HG03039 (cell line): ENCODE results near the gene ZC2HC1C.
"Not testable (repeated sequence)": the region's sequence is repeated elsewhere in the genome, so short reads cannot be mapped to it uniquely, and the experiment has no call there.

Source experiments
- ATAC-seq: cut with Tn5 transposase; IDR thresholded peaks from one replicate; pipeline ENCODE4 v1.9.1; 2021; ENCODE audit warnings: mild to moderate bottlenecking, moderate library complexity; ENCODE audit not compliant: unreplicated experiment

Gene ZC2HC1C

DNA sequence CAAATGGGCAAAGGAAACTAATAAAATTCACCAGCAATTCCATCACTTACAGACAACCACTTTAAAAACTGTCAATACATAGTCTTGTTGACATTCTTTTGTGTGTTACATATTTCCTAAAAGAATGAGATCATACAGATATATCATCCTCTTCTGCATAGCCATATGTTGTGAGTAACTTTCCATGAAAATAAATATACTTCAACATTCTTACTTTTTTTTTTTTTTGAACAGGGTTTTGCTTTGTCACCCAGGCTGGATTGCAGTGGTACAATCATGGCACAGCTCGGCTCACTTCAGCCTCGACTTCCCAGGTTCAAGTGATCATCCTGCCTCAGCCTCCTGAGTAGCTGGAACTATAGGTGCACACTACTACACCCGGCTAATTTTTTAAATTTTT is 20.9 kb downstream of the ZC2HC1C start:
- no peak for ATAC-seq

DNA sequence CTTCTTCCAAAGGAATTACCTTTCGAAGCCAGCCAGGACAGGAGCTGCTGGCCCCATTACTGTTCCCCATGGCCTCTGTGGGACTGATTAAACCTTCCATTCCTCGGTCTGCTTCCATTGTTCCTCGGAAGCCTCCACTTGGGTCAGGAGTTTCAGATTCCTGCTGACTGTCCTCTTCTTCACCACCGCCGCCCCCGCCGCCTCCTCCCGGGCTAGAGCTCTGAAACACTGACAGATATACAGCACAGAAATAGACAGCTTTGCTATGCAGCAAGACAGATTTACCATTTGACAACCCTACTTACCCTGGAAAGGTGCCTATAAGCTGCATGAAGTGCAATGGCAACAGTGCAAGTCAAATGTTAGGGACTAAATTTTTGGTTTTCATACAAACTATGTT is 21.8 kb downstream of the ZC2HC1C start:
- no peak for ATAC-seq

DNA sequence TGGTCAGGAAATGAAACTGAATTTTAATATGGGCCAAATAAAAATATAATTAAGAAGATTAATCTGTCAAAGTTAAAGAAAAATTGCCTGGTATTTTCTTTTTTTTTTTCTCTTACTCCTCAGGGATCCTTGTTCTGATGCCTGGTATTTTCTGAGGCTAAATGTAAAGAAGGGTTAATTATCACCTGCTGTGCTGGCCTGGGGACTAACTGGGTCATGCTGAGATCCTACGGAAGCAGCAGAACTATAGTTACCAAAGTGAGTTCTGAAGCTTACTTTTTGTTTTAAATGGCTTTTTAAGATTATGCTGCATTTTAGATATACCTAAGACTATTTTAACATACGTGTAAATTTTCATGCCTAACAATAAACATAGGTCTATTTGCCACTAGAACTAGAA is 23.3 kb downstream of the ZC2HC1C start:
- ATAC-seq, result no peak

- ATAC-seq, result no peak
Measured at GRCh38 chr14:75094896-75095295, 25.5 kb downstream of the ZC2HC1C start.

GRCh38 chr14:75095690-75096089 is 26.2 kb downstream of the ZC2HC1C start:
- no peak for ATAC-seq

DNA sequence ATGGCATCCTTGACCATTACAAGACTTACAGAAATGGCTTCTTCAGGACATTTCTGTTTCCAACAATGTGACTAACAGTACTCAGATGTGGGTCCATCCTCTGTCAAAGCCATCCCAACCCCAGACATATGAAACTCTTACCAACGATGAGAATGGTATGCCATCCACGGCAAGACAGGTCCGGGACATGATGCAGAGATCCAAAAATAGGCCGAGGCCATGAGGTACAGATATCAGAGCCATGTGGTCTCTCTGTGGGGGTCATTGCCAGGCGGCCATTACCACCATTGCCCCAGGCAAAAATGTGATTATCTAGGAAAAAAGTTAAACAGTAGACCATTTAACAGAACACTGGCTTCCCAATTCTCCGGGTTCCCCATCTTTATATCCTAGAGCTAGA is 27.5 kb downstream of the ZC2HC1C start:
- no peak for ATAC-seq

GRCh38 chr14:75098212-75098611 is 28.8 kb downstream of the ZC2HC1C start:
- no peak for ATAC-seq

DNA sequence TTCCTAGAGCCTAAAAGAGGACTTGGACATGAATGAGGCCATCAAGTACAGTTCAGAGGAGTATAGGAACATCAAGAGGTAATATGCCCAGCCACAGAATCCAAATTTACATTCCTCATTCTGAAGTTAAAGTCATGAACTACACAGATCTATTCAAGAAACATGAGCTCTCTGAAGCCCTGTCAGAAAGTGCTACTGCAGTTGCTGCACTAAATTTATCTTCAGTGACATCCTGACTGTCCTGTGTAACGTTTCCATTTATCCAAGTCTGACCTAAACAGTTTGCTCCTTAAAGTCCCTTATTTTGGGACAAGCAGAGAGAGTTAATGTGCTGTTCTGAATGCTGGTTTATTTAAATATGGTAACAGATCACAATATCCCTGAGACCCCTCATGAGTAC is 29.2 kb downstream of the ZC2HC1C start:
- ATAC-seq, result no peak

- no peak for ATAC-seq
Measured at GRCh38 chr14:75101491-75101890, 32.0 kb downstream of the ZC2HC1C start.

GRCh38 chr14:75107186-75107585 is 37.7 kb downstream of the ZC2HC1C start:
- no peak for ATAC-seq

- ATAC-seq, result no peak
Measured at GRCh38 chr14:75109877-75110276, 40.4 kb downstream of the ZC2HC1C start.

- no peak for ATAC-seq
Measured at GRCh38 chr14:75113932-75114539, 44.6 kb downstream of the ZC2HC1C start.

- ATAC-seq, result no peak
Measured at GRCh38 chr14:75119056-75119455, 49.6 kb downstream of the ZC2HC1C start.

GRCh38 chr14:75120541-75121291 is 51.3 kb downstream of the ZC2HC1C start:
- no peak for ATAC-seq

- ATAC-seq, result no peak
Measured at GRCh38 chr14:75121552-75121951, 52.1 kb downstream of the ZC2HC1C start.

- no peak for ATAC-seq
Measured at GRCh38 chr14:75123991-75124390, 54.5 kb downstream of the ZC2HC1C start.

- no peak for ATAC-seq
Measured at GRCh38 chr14:75125617-75126016, 56.2 kb downstream of the ZC2HC1C start.

- no peak for ATAC-seq
Measured at GRCh38 chr14:75126121-75126544, 56.7 kb downstream of the ZC2HC1C start.

GRCh38 chr14:75126679-75127473 is 57.4 kb downstream of the ZC2HC1C start, which contains the start of gene NEK9:
Gene NEK9, minus strand, starts transcription at chr14:75127048. Its CDS starts 127 bp downstream, at chr14:75126921.
- peak; percentile 69 for ATAC-seq

GRCh38 chr14:75127474-75127820 is 58.0 kb downstream of the ZC2HC1C start:
- not testable (repeated sequence) for ATAC-seq

- ATAC-seq, result no peak
Measured at GRCh38 chr14:75127903-75128595, 58.6 kb downstream of the ZC2HC1C start.
